Measurements from ENCODE around the gene DERL2.

- TF ChIP-seq CTCF (IDR thresholded peaks at IDR 0.05; ENCODE audit: low read length) (no peak), EZH2 (IDR thresholded peaks at IDR 0.05; ENCODE audit: borderline replicate concordance, low read length) (no peak)
These were observed 56.6 kb downstream of the DERL2 start for GRCh38 chr17:5429191-5429887.

Measured in OCI-LY1 (cell line).